Sciatic nerve (tissue), 2 donors: Measurements from ENCODE around the gene IGDCC3. TPM values are rescaled to one million over a fixed set of nuclear protein-coding genes. Genes with fewer than 3 reads are reported as not detected.

ENCODE experiments used
- ATAC-seq: fragments of 200-7000 bp; cut with Tn5 transposase; one replicate; pipeline ENCODE4 v1.9.1; 2020; ENCODE audit warnings: mild to moderate bottlenecking, moderate library complexity
- DNase-seq: peaks from one replicate; pipeline ENCODE4 v3.0.0-alpha.2; 2020; ENCODE audit warnings: low spot score
- intact Hi-C: fragments of 100-400 bp; cut with DNase I; formaldehyde crosslinking; loops from one replicate; pipeline ENCODE4 v1.14.2; 2022
- total RNA-seq: library from RNA; stranded (reverse); fragmentation: NEBNext Ultra II Directional; extraction: Animal tissue kit (Norgen Biotek cat#: 25700); gene quantifications from one replicate; pipeline ENCODE4 v1.2.1, GENCODE V29; 2021
- donor health status: DM: no; HTN: no; CAD: no.
- donor health status: DM: no; HTN: no; CAD: no.

IGDCC3 gene
- total RNA-seq, 1 donor from 2014 or later, result not detected

DNA sequence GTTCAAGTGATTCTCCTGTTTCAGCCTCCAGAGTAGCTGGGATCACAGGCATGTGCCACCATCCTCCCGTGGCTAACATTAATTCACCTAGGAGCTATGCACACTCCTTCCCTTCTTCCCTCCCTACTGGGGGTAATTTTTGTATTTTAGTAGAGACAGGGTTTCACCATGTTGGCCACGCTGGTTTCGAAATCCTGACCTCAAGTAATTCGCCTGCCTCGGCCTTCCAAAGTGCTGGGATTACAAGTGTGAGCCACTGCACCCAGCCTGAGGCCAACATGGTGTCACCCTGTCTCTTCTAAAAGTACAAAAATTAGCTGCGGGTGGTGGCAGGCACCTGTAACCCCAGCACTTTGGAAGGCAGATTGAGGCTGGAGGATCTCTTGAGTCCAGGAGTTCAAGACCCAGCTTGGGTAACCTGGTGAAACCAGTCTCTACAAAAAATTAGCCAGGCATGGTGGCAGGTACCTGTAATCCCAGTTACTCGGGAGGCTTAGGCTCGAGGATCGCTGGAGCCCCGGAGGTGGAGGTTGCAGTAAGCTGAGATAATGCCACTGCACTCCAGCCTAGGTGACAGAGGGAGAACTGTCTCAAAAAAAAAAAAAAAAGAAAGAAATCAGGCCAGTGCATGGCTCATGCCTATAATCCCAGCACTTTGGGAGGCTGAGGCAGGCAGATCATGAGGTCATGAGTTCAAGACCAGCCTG, 67.2 kb downstream of the IGDCC3 start:
- intact Hi-C loops, result no loop called here
- ATAC-seq (no peak), DNase-seq (no peak)

DNA sequence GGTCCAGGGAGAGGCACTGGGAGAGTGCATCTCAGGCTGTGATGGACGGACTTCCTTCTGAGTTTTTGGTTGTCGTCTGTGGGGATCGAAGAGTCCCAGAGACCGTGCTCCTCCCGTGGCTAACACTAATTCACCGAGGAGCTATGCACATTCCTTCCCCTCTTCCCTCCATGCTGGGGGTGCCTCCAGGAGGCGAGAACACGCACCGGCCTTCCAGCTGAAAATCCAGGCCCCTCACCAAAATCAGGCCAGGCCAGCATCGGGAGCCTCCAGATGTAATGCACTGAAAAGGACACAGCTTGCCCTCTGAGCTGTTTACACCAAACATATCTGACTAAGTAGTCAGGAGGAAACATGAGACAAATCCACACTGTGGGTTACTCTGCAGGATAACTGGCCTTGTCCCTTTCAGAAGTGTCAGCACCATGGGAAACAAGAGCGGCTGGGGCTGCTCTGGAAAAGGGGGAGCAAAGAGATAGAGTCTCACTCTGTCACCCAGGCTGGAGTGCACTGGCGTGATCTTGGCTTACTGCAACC, 67.9 kb downstream of the IGDCC3 start:
- DNase-seq, result no peak
- ATAC-seq, result no peak
- intact Hi-C loops, result no loop called here

DNA sequence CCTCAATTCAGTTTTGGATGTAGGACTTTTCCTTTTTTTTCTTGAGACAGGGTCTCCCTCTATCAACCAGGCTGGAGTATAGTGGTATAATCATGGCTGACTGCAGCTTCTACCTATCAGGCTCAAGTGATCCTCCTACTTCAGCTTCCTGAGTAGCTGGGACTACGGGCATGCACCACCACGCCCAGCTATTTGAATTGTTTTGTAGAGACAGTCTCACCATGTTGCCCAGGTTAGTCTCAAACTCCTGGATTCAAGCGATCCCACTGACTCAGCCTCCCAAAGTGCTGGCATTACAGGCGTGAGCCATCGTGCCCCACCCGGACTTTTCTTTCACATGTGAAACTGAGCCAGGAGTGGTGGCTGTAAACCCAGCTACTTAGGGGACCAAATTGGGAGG, 69.8 kb downstream of the IGDCC3 start:
- ATAC-seq (no peak), DNase-seq (no peak)
- intact Hi-C loops, result no loop called here

DNA sequence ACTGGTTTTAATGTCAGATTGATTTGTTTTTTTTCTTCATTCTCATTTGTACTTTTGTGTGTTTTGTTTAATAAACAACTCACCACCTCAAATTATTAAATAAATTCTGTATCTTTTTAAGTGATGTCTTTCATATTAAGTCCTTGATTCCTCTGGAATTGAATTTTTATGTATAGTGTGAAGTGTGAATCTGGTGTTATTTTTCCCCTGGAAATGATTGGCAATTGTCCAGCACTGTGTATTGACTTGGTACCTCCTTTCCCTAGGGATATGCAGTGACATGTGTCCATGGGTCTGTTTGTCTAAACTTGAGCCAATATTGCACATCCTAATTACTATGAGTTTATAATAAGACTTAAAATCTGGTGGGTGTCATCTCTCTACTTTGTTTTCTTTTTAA, 71.3 kb downstream of the IGDCC3 start:
- intact Hi-C loops, result no loop called here
- DNase-seq, result no peak
- ATAC-seq, result no peak

DNA sequence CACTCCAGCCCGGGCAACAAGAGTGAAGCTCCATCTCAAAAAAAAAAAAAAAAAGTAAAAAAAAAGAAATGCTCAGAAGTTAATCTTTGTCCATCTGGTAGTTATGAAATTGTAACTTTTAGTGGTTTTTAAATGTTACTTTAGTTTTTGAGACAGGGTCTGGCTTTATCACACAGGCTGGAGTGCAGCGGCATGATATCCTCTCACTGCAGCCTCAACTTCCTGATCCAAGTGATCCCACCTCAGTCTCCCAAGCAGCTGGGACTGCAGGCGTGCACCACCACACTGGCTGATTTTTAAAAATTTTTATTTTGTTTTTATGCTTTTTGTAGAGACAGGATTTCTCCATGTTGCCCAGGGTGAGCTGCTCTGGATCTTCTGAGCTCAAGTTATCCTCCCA, 72.0 kb downstream of the IGDCC3 start:
- ATAC-seq (no peak), DNase-seq (no peak)
- intact Hi-C loops, result no loop called here

DNA sequence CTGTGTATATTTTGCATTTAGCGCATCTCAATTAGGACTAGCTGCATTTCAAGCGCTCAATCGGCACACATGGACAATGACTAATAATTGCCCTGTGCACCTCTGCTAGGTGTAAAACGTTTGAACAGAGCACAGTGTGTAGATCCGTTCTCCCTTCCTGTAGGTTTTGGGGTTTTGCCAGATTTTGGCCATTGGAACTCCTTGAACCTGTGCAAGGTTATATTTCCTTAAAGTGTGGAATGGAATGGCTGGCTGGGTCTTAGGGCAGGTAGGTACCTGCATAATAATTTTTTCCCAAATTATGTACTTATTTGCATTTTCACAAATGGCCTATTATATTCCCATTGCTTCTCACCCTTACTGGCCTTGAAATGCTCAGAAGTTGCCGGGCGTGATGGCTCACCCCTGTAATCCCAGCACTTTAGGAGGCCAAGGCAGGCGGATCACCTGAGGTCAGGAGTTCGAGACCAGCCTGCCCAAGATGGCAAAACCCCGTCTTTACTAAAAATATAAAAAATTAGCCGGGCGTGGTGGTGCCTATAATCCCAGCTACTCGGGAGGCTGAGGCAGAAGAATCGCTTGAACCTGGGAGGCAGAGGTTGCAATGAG, 72.5 kb downstream of the IGDCC3 start:
- DNase-seq, result no peak
- ATAC-seq, result peak; percentile 11
- intact Hi-C loops, result no loop called here

DNA sequence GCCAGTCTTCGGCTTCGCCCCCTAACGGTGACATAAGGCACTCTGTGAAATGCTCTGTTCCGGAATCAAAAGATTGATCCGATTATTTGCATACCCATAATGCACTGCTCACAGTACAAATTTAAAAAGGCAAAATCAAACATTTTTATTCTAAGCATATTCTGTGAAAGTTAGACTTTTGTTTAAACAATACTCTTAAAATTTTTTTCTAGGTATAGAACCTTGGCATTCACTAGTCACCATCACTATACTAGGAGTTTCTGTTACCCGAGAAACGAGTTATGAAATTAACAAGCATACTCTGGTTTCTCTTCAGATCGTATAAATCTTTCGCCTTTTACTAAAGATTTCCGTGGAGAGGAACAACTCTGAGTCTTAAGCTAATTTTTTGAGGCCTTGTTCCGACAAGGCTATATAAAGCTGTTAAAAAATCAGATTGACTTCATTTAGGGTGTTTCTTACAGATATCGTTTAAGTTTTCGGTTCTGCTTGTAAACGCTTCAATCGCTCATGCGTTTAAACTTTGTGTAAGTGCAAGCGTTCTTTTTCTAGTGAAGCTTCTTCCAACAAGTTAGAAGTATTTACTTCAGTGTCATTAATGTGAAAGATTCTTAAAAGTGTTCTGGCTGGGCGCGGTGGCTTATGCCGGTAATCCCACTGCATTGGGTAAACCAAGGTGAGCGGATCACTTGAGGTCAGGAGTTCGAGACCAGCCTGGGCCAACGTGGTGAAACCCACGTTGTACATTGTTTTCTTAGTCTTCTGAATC, 73.2 kb downstream of the IGDCC3 start, which contains the start of gene RNU5B-1:
Gene RNU5B-1 (plus strand): TSS at position 297 of the 769 bp plus-strand sequence.
- ATAC-seq (peak; percentile 92), DNase-seq (peak; percentile 86)
- intact Hi-C loops, result no loop called here

DNA sequence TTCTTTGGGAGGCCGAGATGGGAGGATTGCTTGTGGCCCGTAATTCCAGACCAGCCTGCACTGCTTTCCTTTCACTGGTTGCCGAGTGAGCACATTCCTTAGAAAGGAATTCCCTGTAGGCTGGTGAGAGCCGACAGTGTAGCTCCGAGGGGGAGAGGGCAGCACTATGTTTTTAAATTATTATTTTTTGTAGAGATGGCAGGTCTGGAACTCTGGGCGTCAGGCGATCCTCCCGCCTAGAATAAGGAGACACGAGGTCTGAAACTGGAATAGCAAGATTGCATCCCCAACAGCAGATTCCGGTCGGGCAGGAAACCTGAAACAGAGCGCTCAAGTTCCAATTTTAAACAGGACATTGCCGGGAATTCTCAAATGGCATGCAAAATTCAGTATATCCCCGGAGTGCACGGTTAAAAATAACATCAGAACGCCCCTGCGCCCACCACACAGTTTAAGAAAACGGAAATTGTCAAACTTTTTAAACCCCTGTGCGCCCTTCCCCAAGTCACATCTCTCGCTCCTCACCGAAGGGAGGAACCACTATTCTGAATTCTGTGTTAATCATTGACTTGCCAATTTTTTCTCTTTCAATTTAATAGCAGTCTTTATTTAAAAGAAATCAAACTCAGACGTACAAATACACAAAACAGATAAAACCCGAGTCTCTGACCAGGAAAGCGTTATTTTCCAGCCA, 74.0 kb downstream of the IGDCC3 start:
- DNase-seq, result no peak

DNA sequence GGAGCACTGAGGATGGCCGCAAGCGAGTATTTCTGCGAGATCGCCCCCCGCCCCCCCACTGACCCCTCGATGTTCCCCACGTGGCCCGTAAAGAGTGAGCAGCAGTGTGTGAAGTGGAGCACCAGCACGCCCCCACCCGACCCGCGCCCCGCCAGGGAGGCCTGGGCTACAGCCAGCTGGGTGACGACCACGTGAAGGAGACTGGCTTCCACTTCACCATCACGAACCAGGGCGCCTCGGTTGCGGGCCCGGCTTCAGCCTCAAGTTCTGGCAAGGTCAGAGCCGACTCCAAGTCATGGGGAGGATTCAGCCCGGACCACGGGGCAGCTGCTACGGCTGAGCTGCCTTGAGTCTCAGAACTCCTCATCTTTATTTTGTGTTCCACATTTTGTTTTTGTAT, 75.7 kb downstream of the IGDCC3 start:
- intact Hi-C loops, result no loop called here
- no peak for DNase-seq
- ATAC-seq, result no peak

More for the DNA sequence above, 74.0 kb downstream of the IGDCC3 start:
- ATAC-seq, result peak; percentile 77
- intact Hi-C loops, result no loop called here

DNA sequence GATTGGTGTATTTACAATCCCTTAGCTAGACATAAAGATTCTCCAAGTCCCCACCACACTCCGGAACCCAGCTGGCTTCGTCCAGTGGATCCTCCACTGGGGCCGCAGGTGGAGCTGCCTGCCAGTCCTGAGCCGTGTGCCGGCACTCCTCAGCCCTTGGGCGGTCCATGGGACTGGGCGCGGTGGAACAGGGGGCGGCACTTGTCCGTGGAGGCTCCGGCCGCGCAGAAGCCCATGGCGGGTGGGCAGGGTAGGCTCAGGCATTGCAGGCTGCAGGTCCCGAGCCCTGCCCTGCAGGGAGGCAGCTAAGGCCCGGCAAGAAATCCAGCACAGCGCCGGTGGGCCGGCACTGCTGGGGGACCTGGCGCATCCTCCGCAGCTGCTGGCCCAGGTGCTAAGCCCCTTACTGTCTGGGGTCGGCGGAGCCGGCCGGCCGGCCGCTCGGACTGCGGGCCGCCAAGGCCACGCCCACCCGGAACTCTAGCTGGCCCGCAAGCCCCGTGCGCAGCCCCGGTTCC, 76.8 kb downstream of the IGDCC3 start:
- ATAC-seq (no peak), DNase-seq (no peak)
- intact Hi-C loops, result no loop called here

DNA sequence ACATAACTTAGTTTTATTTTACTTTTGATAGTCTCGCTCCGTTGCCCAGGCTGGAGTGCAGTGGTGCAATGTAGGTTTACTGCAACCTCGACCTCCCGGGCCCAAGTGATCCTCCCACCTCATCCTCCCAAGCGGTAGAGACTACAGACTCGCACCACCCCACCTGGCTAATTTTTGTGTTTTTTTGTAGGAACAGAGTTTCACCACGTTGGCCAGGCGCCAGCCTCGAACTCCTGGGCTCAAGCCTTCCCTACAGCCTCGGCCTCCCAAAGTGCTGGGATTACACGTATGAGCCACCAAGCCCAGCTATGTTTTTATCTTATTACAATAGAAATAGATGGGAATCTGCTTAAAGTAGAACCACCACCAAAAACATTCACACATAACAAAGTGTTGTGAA, 79.1 kb downstream of the IGDCC3 start:
- ATAC-seq, result no peak
- no peak for DNase-seq
- intact Hi-C loops, result no loop called here

DNA sequence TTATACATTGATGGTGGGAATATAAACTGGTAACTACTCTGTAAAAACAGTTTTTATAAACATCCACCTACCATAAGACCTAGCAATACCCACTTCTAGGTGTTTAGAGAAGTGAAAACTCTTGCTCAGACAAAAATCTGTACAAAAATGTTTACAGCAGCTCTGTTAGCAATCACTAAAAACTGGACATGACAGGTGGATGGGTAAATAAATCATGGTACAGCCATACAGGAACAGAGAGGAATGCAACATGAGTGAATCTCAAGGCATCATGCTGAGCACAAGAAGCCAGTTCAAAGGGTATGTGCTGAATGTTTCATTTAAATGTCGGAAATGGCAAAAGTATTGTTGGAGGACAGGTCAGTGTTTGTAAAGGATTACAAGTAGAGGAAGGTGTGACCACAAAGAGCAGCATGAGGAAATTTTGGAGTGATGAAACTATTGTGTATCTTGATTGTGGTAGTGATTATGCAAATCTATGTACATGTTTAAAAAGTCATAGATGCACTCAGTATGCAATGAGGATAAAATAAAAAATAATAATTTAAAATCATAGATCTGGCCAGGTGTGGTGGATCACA, 84.8 kb downstream of the IGDCC3 start:
- DNase-seq, result no peak
- no peak for ATAC-seq
- intact Hi-C loops, result no loop called here

DNA sequence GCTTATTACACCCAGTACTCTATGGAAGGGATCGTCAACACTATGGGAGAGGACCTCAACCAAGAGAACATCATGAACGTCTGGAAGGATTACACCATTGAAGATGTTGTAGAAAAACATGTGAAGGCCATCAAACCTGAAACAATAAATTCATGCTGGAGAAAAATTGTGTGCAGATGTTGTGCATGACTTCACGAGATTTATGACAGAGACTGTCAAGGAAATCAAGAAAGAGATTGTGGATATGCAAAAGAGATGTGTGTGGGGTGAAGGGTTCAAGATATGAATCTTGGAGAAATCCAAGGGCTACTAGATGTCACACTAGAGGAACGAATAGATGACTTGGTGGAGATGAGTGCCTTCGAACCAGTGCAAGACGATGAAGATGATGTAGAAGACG, 87.6 kb downstream of the IGDCC3 start:
- DNase-seq (no peak), ATAC-seq (no peak)
- intact Hi-C loops, result no loop called here

DNA sequence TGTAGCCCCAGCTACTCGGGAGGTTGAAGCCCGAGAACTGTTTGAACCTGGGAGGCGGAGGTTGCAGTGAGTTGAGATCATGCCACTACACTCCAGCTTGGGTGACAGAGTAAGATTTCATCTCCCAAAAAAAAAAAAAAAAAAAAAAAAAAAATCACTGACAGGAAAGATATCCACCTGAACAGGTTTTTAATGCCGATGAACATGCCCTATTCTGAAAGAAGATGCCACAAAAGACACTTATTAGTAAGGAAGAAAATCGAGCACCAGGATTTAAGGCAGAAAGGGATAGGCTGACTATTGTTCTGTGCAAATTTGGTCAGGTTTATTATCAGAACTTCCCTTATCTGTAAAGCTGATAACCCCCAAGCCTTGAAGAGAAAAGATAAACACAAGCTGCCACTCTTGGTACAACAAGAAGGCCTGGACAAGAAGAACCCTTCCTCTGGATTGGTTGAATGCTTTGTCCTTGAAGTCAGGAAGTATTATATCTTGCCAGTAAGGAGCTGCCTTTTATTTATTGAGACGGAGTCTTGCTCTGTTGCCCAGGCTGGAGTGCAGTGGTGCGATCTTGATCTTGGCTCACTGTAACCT, 88.4 kb downstream of the IGDCC3 start:
- intact Hi-C loops, result no loop called here
- DNase-seq (no peak), ATAC-seq (no peak)

DNA sequence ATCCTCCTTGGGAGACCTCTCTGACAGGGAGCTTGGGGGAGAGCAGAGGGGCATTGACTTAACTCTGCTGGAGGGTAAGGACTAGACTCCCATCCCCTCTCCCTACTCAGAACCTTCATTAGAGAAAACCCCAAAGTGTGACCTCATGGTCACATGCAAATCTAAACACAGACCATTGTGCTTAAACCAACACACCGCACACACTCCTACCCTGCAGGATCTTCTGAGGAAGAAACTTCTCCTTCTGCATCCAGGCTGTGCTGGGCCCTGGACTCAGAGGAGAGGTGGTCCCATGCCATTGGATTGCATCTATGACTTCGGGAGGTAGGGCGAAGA, 90.3 kb downstream of the IGDCC3 start:
- ATAC-seq, result peak; percentile 11
- DNase-seq, result no peak
- intact Hi-C loops, result no loop called here

DNA sequence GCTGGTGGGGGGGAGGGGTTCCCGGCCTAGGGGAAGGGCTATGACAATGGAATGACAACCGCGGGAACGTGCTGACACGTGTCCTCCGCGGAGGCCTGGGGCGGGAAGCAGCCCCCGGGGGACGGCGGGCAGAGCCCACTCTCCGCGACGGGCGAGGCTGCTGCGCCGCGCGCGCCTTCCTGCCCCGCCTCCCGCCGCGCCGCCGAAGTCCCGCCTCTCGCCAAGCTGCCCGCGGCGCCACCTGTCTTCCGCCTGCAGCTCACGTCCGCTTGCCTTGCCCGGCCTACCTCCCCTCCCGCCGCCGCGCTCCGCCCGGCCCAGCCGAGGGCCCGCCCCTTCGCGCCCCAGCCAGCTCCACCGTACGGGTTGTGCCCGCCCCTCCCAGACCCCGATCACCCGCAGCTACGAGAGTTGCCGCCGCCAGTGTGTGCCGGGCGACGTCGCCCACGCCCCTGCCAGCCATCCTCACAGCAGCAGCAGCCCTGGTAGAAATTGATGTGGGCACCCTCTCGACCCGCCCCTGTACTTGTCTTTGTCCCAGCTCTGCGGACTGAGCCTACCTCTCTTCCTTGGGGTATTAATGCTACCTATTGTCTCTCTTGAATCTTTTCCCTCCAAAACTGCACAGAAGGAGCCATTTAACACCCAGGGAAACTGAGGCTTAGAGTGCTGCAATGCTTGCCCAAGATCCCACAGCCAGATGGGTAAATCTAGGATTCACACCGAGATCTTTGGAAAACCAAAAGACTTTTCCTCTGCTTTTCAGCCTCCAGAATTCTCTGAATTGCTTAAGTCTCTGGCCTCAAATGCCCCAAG, 90.9 kb downstream of the IGDCC3 start, which contains the start of gene PARP16:
Gene PARP16 (minus strand): TSS at position 180 of the 816 bp plus-strand sequence. CDS start 457 bp downstream, outside the sequence.
- intact Hi-C loops, result no loop called here
- ATAC-seq (peak; percentile 95), DNase-seq (peak; percentile 94)

DNA sequence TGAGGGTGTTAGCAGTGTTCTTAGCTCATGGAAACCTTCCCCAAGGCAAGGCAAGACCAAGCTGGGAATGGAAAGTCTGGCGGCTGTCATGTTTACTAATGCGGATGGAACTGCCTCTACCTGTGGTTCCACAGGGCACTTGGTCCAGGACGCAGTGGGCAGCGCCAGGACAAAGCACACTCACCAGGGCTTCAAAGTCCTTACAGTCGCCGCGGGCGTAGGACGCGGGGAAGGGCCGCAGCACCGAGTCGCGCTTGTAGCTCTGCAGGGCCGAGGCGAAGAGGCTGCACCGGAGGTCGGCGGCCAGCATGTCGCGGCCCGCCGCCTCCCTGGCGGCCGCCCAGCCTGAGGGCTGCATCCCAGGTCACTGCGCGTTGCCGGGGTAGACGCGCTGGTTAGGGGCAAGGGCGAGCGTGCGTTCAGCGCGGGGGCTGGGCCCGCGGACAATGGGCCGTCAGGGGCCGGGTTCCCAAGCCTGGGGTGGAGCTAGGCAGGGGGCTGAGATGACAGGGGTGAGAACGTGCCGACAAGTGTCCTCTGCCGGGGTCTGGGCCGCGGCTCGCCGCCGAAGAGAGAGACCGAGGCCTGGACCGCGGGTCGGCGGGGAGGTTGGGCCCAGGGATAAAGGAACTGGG, 91.6 kb downstream of the IGDCC3 start:
- peak; percentile 57 for ATAC-seq
- intact Hi-C loops, result no loop called here
- DNase-seq, result peak; percentile 70
